Fibroblast of the aortic adventitia (primary cell): Measurements from ENCODE around the gene KIAA1217. TPM values are rescaled to one million over a fixed set of nuclear protein-coding genes. Genes with fewer than 3 reads are reported as not detected.

Experiments
- DNase-seq: peaks from one replicate; pipeline ENCODE4 v3.0.0-alpha.2; 2010; ENCODE audit warnings: low read depth
- H3K4me3 ChIP-seq: 2 replicates; pipeline ENCODE4 v1.5.1; 2011; ENCODE audit warnings: low read depth, mild to moderate bottlenecking, control low read depth, low read length, moderate library complexity
- total RNA-seq: library from RNA; depleted of rRNA; stranded (reverse); fragments of >200 nt; gene quantifications from 2 replicates; pipeline ENCODE4 v1.2.3, GENCODE V29; 2012; ENCODE audit warnings: low replicate concordance
- TF ChIP-seq, protein P1 (sequence below): IDR thresholded peaks from 2 replicates; pipeline ENCODE4 v1.5.1; 2011; ENCODE audit warnings: mild to moderate bottlenecking, low read length, control low read depth, inconsistent platforms; ENCODE audit not compliant: insufficient read depth

The KIAA1217 gene
- total RNA-seq, 1 donor: 12.5 TPM

DNA sequence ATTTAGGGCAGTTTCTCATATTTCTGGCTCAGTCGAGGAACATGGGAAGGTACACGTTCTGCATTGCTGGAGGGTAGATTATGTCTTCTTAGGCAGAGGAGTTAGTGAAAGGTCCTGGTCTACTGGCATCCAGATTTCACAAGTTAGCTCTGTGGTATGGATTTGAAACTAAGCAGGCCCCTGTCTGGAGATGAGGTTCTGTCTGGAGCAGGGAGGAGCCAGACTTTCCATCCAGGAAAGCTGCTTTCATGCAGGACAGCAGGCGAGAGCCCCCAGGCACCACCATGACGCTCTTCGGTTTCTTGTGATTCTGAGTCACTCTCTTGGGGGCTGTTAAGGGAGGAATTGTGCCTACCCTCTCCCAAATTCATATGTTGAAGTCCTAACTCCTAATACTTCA, 184.3 kb downstream of the KIAA1217 start:
- DNase-seq: peak; percentile 16
- TF ChIP-seq, protein P1, sequence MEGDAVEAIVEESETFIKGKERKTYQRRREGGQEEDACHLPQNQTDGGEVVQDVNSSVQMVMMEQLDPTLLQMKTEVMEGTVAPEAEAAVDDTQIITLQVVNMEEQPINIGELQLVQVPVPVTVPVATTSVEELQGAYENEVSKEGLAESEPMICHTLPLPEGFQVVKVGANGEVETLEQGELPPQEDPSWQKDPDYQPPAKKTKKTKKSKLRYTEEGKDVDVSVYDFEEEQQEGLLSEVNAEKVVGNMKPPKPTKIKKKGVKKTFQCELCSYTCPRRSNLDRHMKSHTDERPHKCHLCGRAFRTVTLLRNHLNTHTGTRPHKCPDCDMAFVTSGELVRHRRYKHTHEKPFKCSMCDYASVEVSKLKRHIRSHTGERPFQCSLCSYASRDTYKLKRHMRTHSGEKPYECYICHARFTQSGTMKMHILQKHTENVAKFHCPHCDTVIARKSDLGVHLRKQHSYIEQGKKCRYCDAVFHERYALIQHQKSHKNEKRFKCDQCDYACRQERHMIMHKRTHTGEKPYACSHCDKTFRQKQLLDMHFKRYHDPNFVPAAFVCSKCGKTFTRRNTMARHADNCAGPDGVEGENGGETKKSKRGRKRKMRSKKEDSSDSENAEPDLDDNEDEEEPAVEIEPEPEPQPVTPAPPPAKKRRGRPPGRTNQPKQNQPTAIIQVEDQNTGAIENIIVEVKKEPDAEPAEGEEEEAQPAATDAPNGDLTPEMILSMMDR: no peak
- no peak overlapping the region for H3K4me3 ChIP-seq

DNA sequence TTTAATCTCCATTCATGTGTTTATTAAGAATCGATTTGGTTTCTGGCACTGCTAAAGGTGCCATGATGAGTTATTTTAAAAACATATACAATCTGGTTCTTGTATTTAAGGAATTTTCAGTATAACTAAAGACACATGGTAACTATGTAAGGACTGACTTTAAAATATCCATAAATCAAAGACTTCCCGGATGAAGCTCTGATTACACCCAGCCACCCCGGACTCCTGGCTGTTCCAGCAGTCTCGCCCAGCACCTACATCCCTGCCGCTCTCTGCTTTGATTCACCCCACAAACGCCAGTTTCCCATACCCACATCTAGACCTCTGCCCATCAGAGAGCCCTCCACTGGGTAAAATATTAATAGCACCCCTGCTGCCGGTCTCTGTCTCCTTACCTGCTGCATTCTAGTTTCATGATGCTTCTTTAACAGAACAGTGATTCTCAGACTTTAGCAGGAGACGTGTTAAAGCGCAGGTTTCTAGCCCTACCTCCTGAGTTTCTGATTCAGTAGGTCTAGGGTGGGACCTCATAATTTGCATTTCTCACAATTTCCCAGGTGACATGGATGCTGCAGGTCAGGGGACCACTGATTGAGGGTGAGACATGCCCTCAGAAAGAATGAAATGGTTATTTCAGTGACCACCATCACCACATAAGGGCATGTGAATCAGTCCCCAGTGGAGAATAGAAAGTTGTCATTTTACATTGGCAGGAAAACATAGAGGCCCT, 185.7 kb downstream of the KIAA1217 start:
- no peak for DNase-seq
- TF ChIP-seq, protein P1: no peak
- H3K4me3 ChIP-seq: no peak overlapping the region

DNA sequence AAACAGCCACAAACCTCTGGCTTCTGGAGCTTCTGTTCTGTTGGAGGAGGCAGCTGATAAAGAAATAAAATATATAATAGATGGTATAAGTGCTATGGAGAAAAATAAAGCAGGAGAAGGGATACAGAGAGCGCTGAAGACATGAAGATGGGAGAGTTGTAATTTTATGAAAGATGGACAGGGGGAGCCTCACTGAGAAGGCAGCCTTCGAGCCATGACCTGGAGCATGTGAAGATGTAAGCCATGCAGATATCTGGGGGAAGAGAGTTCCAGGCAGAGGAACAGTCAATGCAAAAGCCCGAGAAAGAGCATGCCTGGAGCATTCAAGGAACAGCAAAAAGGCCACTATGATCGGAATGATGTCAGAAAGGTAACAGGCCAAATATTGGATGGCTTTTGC, 187.5 kb downstream of the KIAA1217 start:
- TF ChIP-seq, protein P1: no peak
- no peak overlapping the region for H3K4me3 ChIP-seq
- DNase-seq: no peak

DNA sequence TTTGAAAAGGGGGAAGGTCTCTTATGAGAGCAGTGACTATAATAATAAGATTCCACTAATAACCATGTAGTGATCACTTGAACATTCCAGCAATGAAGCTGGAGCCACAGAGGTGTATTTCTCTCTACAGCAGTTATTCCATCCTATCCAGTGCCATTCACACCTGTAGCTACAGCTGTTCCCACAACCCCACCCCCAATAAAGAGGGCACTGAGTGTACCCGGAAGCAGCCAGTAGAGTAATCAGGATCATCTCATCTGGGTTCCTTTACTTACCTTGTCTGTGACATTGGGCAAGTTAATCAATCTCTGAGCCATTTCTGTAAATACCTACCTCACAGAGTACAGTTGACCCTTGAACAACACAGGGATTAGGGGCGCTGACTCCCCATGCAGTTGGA, 188.7 kb downstream of the KIAA1217 start:
- TF ChIP-seq, protein P1: no peak
- no peak for DNase-seq
- no peak overlapping the region for H3K4me3 ChIP-seq

DNA sequence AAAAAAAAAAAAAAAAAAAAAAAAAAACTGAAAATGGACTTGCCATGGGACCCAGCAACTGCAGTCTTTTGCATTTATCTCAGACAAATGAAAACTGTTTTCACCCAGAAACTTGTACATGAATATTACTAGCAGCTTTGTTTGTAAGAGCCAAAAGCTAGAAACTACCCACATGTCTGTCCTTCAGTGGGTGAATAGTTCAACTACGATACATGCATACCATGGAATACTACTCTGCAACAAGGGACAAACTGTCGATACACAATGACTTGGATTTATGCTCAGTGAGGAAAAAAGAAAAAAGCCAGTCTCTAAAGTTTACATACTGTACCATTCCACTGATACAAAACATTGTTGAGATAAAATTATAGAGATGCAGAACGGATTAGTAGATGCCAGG, 195.6 kb downstream of the KIAA1217 start:
- DNase-seq: no peak
- TF ChIP-seq, protein P1: no peak
- no peak overlapping the region for H3K4me3 ChIP-seq

DNA sequence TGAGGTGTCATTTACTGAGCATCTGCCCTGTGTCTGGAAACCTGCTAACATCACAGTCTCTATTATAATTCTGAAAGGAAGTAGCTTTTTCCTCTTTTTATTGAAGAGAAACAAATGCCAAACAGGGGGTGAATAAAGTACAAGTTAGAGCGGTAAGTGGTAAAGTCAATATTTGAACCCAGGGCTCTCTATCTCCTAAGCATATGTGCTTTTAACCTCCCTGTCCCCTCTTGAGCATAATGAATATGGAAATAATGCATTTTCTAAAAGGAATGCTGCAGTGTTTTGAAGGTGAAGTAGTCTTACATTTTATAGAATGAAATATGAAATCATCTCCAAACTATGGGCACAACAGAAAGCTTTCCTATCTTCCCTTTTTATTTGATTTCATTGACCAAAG, 196.7 kb downstream of the KIAA1217 start:
- TF ChIP-seq, protein P1: no peak
- DNase-seq: no peak
- no peak overlapping the region for H3K4me3 ChIP-seq
